ENCODE results near the gene CSF2RB.

CSF2RB gene

GRCh38 chr22:36929621-36930020, 16.2 kb downstream of the CSF2RB start:
- ChIA-PET POLR2A (no interaction called here), CTCF (interaction anchor here (0.9 to 1.8 kb wide), 7 partner anchors 10 to 76 kb away, joined by 3 to 6 read pairs (median 4); no protein-coding TSS in a partner anchor)
- DNase-seq (ENCODE audit: extremely low spot score): peak; percentile 11
- no peak for TF ChIP-seq CTCF (IDR thresholded peaks at IDR 0.05; ENCODE audit: control extremely low read depth, extremely low read depth, low read depth, missing control alignments)

- ChIA-PET CTCF (interaction anchor here (0.9 to 2.2 kb wide), 8 partner anchors 11 to 77 kb away, joined by 3 to 6 read pairs (median 4); no protein-coding TSS in a partner anchor), POLR2A (no interaction called here)
- DNase-seq (ENCODE audit: extremely low spot score): peak; percentile 14
- TF ChIP-seq CTCF (IDR thresholded peaks at IDR 0.05; ENCODE audit: control extremely low read depth, extremely low read depth, low read depth, missing control alignments): no peak
Measured at GRCh38 chr22:36930041-36930935, 16.9 kb downstream of the CSF2RB start.

- CTCF ChIA-PET: interaction anchor here (1.1 to 2.2 kb wide), 2 partner anchors 10 to 75 kb away, joined by 3 to 5 read pairs; no protein-coding TSS in a partner anchor
- POLR2A ChIA-PET: interaction anchor here (0.7 kb wide), 1 partner anchor 75 kb away, joined by 6 read pairs; no protein-coding TSS in a partner anchor
- no peak for TF ChIP-seq CTCF (IDR thresholded peaks at IDR 0.05; ENCODE audit: control extremely low read depth, extremely low read depth, low read depth, missing control alignments)
- DNase-seq (ENCODE audit: extremely low spot score): no peak
Measured at GRCh38 chr22:36931446-36931845, 18.0 kb downstream of the CSF2RB start.

- CTCF ChIA-PET: interaction anchor here (1.0 to 1.5 kb wide), 2 partner anchors 78 to 111 kb away, joined by 3 read pairs; no protein-coding TSS in a partner anchor
- POLR2A ChIA-PET: no interaction called here
- no peak for DNase-seq (ENCODE audit: extremely low spot score)
- no peak for TF ChIP-seq CTCF (IDR thresholded peaks at IDR 0.05; ENCODE audit: control extremely low read depth, extremely low read depth, low read depth, missing control alignments)
Measured at GRCh38 chr22:36933629-36934417, 20.4 kb downstream of the CSF2RB start.

- ChIA-PET POLR2A (no interaction called here), CTCF (interaction anchor here (1.5 kb wide), 1 partner anchor 79 kb away, joined by 3 read pairs; no protein-coding TSS in a partner anchor)
- no peak for DNase-seq (ENCODE audit: extremely low spot score)
- no peak for TF ChIP-seq CTCF (IDR thresholded peaks at IDR 0.05; ENCODE audit: control extremely low read depth, extremely low read depth, low read depth, missing control alignments)
Measured at GRCh38 chr22:36934418-36935312, 21.2 kb downstream of the CSF2RB start.

All from GM10248 (cell line).